ENCODE data around the gene ZMYM5.
"Not testable (repeated sequence)": the region's sequence is repeated elsewhere in the genome, so short reads cannot be mapped to it uniquely, and the experiment has no call there.

ZMYM5 gene

GRCh38 chr13:19782049-19782726, 81.3 kb downstream of the ZMYM5 start:
- H3K36me3 ChIP-seq = peaks cover 21% of the 10 kb centered on the region
- no peaks in the 10 kb centered on the region for H3K4me1 ChIP-seq
- DNase-seq = peak; percentile 41
- H3K4me3 ChIP-seq (ENCODE audit: low read depth, low read length) = peak overlapping the region; percentile 99
- no peak for TF ChIP-seq CTCF (IDR thresholded peaks at IDR 0.05; ENCODE audit: low read depth, low read length)
- H3K9me3 ChIP-seq = no peaks in the 10 kb centered on the region
- no peaks in the 10 kb centered on the region for H3K27me3 ChIP-seq

DNA sequence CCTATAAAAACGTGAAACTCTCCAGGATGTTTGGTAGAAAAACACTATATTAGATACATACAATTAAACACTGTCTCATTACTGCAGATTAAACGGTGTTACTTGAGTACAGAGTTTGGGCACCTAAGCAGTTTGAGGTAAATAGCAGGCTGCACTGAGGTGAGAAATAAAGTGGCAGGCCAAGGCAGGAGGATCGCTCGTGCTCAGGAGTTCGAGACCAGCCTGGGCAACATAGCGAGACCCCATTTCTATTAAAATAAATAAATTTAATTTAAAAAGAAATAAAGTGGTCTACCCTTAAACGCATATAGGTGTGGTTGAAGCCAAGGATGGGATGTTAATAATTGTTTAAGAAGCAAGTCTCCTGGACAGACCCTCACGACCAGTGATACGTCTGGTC, 81.9 kb downstream of the ZMYM5 start:
- no peak for TF ChIP-seq CTCF (IDR thresholded peaks at IDR 0.05; ENCODE audit: low read depth, low read length)
- no peak for DNase-seq
- Histone ChIP-seq H3K4me3 (ENCODE audit: low read depth, low read length) (peak overlapping the region; percentile 99), H3K27me3 (no peaks in the 10 kb centered on the region), H3K9me3 (no peaks in the 10 kb centered on the region), H3K4me1 (no peaks in the 10 kb centered on the region), H3K36me3 (peaks cover 21% of the 10 kb centered on the region)

- not testable (repeated sequence) for DNase-seq, H3K9me3 ChIP-seq, H3K27me3 ChIP-seq, H3K4me1 ChIP-seq
- Histone ChIP-seq H3K4me3 (ENCODE audit: low read depth, low read length) (peak overlapping the region; percentile 99), H3K36me3 (peaks cover 24% of the 10 kb centered on the region)
Observed at GRCh38 chr13:19780753-19781418, 82.6 kb downstream of the ZMYM5 start.
